GM18873 (cell line): ENCODE results near the gene SENP7.
"Not testable (repeated sequence)": the region's sequence is repeated elsewhere in the genome, so short reads cannot be mapped to it uniquely, and the experiment has no call there.

Source experiments
- ATAC-seq: cut with Tn5 transposase; IDR thresholded peaks from one replicate; pipeline ENCODE4 v1.9.1; 2021; ENCODE audit warnings: mild to moderate bottlenecking, moderate library complexity, moderate number of reproducible peaks; ENCODE audit not compliant: unreplicated experiment, low FRiP score

The SENP7 gene, protein sequence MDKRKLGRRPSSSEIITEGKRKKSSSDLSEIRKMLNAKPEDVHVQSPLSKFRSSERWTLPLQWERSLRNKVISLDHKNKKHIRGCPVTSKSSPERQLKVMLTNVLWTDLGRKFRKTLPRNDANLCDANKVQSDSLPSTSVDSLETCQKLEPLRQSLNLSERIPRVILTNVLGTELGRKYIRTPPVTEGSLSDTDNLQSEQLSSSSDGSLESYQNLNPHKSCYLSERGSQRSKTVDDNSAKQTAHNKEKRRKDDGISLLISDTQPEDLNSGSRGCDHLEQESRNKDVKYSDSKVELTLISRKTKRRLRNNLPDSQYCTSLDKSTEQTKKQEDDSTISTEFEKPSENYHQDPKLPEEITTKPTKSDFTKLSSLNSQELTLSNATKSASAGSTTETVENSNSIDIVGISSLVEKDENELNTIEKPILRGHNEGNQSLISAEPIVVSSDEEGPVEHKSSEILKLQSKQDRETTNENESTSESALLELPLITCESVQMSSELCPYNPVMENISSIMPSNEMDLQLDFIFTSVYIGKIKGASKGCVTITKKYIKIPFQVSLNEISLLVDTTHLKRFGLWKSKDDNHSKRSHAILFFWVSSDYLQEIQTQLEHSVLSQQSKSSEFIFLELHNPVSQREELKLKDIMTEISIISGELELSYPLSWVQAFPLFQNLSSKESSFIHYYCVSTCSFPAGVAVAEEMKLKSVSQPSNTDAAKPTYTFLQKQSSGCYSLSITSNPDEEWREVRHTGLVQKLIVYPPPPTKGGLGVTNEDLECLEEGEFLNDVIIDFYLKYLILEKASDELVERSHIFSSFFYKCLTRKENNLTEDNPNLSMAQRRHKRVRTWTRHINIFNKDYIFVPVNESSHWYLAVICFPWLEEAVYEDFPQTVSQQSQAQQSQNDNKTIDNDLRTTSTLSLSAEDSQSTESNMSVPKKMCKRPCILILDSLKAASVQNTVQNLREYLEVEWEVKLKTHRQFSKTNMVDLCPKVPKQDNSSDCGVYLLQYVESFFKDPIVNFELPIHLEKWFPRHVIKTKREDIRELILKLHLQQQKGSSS

DNA sequence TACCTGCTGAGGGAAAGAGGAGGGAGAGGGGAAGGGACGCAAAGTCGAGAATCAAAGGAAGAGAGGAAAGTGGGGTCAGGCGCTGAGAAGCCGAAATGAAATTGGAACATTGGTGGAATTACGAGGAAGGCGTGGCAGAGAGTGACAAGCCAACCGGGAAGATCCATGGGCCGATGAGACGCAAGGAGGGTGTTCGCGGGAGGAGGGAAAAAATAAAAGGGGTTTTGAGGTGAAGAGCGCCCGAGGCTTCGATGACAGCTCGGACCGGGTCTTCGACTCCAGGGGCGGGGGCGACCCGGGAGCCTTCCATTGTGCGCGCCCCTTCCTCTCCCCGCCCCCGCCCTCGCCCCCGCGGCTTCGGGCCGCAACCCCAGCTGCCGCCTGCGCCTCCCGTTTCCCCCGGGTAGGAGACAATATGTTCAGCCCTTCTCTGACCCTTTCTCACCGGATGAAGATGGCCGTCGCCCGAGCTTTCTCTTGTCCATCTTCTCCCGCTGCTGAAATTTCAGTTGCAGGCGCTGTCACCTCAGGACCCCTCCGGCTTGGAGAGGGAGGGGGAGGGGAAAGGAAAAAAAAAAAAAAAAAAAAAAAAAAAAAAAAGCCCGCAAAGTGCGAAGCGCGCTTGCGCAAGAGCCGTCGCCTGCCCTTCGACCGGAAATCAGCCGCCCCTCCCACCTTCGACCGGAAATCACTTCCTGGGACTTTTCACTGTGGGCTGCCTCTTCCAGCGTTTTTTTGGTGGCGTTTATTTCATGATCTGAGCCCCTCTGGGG, at the start of gene SENP7:
Gene SENP7, minus strand, starts transcription at position 567 of the 773 bp plus-strand sequence. Its CDS starts 82 bp downstream, at position 485.
- peak; percentile 47 for ATAC-seq

DNA sequence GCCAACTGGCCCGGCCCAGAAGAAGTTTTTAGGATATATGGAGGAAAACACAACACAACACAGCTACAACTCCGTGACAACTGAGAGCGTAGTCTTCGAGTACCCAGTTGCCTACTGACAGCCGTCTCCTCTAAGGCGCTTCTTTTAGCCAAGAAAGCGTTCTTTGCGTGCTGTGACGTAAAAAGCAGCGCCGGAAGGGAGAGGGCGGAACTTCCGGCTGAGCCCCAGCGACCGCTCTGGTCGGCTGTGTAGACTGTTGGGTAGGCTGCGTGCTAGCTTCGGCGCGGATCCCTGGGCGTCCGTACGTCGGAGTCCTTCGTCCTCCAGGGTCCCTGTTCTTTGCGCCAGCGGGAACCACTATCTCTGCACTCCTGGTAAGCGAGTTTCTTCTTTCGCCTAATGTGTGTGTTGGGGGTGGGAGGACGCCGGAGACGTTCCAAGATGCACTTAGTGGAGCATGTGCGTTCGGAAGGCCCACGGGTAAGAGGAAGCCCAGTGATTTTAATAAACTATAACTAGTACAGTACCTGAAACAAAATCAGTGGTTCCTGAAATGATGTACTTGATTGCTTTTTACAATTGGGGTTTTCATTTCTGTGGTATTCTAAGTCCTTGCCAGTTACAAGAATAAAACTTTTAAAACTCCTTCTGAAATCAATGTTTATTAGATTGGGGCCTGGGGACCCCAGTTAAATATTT, 48.8 kb upstream of the SENP7 start, which contains the start of gene TRMT10C:
Gene TRMT10C, plus strand, starts transcription at position 239 of the 699 bp plus-strand sequence. CDS start 2,914 bp downstream, outside the sequence.
- peak; percentile 97 for ATAC-seq

DNA sequence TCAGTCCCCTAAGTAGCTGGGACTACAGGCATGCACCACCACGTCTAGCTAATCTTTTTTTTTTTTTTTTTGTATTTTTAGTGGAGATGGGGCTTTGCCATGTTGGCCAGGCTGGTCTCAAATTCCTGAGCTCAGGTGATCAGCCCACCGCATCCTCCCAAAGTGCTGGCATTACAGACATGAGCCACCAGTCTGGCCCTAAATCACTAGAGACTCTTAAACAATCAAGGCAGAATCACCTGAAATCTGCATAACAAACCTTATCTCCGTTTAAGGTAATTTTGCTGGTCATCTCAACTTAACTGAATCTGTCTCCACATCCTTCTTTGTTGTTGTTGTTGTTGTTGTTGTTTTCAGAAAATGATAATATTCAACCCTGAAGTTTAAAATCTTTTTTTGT, 43.1 kb upstream of the SENP7 start:
- ATAC-seq: no peak

DNA sequence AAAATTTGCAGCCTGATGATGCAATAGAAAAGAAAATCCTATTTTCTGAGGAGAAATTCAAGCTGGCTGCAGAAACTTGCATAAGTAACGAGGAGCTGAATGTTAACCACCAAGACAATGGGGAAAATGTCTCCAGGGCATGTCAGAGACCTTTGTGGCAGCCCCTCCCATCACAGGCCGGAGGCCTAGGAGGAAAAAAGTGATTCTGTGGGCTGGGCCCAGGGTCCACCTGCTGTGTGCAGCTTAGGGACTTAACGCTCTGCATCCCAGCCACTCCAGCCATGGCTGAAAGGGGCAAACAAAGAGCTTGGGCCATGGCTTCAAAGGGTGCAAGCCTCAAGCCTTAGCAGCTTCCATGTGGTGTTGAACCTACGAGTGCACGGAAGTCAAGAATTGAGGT, 40.4 kb upstream of the SENP7 start:
- not testable (repeated sequence) for ATAC-seq

DNA sequence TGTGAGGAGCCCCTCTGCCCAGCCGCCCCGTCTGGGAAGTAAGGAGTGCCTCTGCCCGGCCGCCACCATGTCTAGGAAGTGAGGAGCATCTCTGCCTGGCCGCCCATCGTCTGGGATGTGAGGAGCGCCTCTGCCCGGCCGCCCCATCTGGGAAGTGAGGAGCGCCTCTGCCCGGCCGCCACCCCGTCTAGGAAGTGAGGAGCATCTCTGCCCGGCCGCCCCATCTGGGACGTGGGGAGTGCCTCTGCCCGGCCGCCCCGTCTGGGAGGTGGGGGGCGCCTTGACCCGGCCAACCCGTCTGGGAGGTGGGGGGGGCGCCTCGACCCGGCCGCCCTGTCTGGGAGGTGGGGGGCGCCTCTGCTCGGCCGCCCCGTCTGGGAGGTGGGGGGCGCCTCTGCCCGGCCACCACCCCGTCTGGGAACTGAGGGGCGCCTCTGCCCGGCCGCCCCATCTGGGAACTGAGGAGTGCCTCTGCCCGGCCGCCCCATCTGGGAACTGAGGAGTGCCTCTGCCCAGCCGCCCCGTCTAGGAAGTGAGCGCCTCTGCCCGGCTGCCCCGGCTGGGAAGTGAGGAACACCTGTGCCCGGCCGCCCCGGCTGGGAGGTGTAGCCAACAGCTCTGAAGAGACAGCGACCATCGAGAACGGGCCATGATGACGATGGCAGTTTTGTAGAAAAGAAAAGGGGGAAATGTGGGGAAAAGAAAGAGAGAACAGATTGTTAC, 38.5 kb upstream of the SENP7 start:
- not testable (repeated sequence) for ATAC-seq

DNA sequence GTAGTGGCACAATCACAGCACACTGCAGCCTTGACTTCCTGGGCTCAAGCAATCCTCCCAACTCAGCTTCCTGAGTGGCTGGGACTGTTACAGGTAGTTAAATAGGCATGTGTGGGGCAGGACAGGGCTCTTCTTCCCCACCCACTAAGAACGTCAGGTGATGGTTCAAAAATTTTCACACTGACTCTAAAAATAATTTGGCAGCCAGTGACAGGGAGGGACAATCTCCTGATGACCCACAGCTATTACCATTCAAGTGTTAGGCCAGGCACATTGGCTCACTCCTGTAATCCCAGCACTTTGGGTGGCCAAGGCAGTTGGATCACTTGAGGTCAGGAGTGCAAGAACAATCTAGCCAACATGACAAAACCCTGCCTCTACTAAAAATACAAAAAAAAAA, 36.5 kb upstream of the SENP7 start:
- ATAC-seq: no peak

DNA sequence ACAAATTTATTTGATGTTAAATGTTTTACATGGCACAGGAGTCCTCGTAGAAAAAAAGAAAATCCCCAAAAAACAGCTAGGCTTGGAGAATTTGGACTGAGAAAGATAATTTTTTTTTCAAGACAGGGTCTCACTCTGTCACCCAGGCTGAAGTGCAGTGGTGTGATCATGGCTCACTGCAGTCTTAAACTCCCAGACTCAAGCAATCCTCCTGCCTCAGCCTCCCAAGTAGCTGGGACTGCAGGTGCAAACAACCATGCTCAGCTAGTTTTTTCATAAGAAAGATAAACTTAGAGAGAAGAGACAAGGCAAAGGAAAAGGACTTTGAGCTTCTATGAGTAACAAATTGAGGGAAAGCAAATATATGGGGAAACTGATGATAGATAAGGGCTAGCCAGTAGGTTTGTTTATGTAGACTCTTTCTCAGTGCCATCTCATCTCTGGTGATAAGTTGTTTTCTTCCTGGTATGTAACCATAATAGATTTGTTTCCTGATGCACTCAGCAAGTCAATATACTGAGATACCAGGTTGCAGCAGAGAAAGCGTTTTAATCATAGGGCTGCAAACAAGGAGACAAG, 35.6 kb upstream of the SENP7 start:
- ATAC-seq: no peak

DNA sequence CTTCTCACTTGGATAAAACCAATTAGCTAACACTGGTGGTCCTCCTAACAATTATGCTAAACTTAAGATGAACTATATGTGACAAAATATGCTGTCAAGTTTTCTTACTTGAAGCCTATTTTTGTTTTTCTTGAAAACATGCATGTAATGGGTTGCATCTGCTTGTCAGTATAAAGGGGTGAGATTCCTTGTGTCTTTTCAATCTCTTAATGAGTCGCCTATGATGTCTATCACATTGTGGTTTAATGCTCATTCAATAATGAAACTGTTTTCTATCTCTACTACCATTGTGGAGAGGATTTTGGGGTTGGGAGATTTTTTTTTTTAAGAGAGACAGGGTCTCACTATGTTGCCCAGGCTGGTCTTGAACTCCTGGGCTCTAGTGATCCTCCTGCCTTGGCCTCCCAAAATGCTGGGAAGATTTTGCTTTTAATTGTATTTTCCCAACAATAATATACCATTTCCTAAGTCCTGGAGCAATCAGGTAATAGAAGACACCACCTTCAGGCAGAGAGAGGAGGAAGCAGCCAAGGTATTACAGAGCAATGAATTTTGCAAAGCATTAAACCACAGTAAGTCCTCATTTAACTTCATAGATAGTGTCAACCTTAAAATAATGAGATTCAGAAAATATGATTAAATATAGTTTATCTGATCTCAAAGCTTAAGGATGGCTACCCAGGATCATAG, 31.3 kb upstream of the SENP7 start:
- ATAC-seq: no peak

DNA sequence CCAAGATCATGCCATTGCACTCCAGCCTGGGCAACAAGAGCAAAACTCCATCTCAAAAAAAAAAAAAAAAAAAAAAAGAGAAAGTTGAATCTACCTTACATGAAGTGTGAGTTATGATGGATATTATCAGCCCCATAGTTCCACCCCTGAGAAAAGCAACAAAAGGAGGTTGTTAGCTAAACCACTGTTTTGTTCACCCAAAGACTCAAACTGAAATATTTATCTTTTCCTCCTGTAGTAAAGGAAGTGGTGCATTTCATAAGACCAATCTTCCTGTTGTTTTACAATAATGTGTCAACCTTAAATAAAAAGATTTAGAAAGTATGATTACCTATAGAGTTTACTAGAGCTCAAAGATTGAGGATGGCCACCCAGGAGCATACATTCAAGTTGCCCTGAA, 29.9 kb upstream of the SENP7 start:
- no peak for ATAC-seq

DNA sequence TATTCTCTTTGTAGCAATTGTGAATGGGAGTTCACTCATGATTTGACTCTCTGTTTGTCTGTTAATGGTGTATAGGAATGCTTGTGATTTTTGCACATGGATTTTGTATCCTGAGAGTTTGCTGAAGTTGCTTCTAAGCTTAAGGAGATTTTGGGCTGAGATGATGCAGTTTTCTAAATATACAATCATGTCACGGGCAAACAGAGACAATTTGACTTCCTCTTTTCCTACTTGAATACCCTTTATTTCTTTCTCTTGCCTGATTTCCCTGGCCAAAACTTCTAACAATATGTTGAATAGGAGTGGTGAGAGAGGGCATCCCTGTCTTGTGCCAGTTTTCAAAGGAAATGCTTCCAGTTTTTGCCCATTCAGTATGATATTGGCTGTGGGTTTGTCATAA, 23.9 kb upstream of the SENP7 start:
- not testable (repeated sequence) for ATAC-seq

DNA sequence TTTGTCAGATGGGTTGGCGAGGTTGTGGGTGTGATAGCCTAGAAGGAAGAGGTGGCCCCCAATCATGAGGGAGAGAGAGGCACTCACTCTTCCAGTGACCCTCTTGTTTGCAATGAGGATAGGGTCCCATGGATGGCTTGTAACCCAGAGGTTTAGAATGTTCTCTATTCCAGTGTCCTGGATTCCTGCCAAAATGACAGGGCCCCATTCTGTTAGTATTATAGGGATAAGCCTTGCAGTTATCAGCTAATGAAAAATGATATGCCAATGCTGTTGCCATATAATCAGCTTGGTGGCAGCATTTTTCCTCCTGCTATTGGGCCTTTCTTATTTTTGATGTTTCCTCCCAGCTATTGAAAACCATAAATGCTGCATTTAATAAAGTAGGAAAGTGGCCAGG, 23.3 kb upstream of the SENP7 start:
- ATAC-seq: no peak

DNA sequence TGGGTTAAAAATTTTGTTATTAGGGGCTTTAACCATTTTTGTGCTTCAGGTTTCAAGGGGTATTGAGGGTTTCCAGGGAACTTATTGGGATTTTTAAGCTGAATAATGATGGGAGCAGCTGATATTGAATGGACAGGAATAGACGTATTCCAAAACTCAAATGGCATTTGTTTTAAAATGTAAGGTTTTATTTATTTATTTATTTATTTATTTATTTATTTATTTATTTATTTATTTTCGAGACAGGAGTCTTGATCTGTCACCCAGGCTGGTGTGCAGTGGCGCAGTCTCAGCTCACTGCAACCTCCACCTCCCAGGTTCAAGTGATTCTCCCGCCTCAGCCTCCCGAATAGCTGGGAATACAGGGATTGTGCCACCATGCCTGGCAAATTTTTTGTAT, 22.2 kb upstream of the SENP7 start:
- ATAC-seq: no peak

DNA sequence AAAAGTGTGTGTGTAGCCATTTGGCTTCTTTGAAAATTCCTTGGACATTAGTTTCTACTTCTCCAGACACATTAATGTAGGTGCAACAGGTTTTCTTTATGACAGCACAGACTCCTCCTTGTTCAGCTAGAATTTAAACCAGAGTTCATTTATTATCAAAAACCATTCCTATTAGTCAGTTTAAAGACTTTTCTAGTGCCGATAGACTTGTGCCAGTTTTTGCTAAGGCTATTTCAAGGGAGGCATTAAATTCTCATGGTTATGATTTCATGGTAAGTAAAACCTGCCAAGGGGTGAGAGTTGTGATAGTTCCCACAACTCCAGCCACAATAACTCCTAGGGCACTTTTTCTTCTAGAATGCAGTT, 20.6 kb upstream of the SENP7 start:
- ATAC-seq: no peak

DNA sequence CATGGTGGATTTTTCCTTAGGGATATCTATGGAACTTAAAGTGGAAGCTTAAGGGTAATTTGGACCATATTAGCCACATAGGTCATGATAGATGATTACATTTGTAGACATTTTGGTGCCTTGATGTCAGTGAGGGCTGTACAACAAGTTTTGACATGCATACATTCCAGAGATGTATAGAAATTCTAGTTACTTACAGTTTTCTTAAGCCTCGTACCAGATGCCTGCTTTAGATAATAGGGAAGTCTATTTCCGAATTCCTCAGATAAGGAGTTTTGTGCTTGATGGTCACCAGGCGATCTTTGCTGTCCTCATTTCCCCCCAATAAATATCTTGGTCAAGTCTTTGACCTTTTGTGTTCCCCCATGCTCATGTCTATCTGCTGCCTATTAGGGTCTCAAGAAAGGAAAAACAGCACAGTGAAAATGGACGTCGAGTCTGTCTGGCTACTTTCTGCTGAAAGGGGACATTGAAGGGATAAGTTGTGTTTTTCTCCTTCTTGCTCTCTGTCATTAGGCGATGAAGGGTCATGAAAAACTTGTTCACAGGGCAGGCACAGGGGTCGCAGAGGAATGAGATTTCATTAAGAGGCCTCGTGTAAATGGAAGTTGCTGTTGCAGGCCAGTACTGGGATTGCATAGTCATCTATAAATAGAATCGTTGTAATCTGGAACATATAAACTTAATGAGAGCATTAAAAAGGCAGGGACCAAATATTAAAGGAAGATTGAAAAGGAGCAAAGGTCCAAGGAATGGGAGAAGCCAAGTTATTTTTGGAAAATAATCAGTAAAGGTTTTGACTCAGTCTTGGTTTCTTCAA, 20.0 kb upstream of the SENP7 start:
- ATAC-seq: no peak

DNA sequence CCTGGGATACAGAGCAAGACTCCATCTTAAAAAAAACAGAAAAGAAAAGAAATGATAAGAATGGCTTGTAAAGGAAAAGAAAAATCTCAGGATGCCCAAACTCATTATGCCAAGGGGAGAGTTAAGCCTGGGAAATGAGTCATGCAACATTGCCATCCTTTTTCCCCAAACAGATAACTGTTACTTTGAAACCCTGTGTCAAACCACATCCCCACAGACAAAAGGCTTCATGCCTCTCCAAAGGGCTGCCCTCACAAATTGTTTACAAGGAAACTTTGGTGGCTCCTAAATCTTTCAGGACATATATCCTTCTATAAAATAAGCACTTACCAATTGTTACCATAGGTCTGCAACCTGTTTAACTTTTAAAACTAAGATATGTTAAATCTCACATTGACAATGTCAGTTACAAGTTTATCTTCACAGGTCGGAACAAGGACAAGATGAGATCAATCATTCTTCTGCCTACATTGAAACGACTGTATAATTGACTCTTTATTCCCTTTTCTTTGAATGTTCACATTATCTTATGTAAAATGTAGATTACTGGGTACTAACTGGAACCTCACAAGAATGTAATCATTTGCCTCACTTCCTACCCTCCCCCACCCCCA, 18.6 kb upstream of the SENP7 start:
- ATAC-seq: no peak

DNA sequence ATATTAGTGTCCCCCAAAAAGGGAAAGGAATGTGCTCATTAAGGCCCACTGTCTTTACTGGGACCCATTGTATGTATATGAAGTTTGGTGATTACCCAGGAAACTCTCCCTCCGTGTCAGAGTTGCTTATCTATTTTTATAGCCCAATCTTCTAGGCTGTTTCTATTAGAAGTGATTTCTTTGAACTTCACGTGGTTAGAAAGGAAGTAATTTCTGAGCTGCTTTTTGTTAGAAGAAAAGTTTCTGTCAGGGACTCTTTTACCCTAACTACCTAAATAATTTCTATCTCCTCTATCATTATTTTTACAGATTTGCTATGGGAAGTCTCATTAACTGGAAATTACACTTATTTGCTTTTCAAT, 17.7 kb upstream of the SENP7 start:
- ATAC-seq: no peak
